ENCODE measurements around the gene YAF2. TPM values are rescaled to one million over a fixed set of nuclear protein-coding genes. Genes with fewer than 3 reads are reported as not detected.
"Not testable (repeated sequence)": the region's sequence is repeated elsewhere in the genome, so short reads cannot be mapped to it uniquely, and the experiment has no call there.

The YAF2 gene
- total RNA-seq, 1 donor from 2014 or later: 62.7 TPM

DNA sequence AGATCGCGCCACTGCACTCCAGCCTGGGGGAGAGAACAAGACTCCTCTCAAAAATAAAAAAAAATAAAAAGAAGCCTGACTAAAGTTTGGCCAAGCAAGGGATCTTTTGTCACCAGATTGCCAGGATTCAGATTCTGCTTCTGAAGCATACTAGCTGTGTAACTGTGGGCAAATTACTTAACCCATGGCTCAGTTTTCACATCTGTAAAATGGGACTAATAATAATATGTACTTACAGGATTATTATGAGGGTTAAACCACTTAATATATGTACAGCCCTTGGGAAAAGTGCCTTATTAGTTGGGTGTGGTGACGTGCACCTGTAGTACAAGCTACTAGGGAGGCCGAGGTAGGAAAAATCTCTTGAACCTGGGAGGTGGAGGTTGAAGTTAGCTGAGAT lies 21.7 kb upstream of the YAF2 start:
- DNase-seq (no peak), ATAC-seq (no peak)
- intact Hi-C loops (cut with micrococcal nuclease): no loop called here

DNA sequence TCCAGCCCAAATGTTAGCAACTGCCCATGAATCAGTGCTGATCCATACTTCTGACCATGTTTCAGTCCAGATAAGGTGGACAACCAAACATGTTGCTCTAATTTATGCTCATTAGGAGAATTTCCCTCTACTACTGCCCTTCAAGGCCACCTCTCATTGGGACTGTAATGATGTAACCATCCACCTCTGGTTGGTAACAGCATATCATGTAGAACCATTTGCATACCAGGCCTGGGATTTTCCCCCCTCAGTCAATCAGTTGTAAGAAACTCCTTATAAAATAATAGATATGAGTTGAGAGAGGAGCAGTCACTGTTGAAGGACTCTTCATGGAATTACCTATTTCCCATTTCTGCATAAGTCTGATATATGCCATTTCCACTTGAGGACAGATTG lies 17.8 kb upstream of the YAF2 start:
- ATAC-seq (no peak), DNase-seq (no peak)
- intact Hi-C loops (cut with micrococcal nuclease): no loop called here

- intact Hi-C loops (cut with micrococcal nuclease): no loop called here
- DNase-seq: no peak
- no peak for ATAC-seq
Measured at GRCh38 chr12:42255221-42255865, 17.3 kb upstream of the YAF2 start.

GRCh38 chr12:42252645-42253044 lies 14.6 kb upstream of the YAF2 start:
- ATAC-seq; intact Hi-C loops (cut with micrococcal nuclease): not testable (repeated sequence)

GRCh38 chr12:42249033-42249432 lies 11.0 kb upstream of the YAF2 start:
- DNase-seq; intact Hi-C loops (cut with micrococcal nuclease); ATAC-seq: not testable (repeated sequence)

More at GRCh38 chr12:42252645-42253044, 14.6 kb upstream of the YAF2 start:
- DNase-seq: not testable (repeated sequence)

DNA sequence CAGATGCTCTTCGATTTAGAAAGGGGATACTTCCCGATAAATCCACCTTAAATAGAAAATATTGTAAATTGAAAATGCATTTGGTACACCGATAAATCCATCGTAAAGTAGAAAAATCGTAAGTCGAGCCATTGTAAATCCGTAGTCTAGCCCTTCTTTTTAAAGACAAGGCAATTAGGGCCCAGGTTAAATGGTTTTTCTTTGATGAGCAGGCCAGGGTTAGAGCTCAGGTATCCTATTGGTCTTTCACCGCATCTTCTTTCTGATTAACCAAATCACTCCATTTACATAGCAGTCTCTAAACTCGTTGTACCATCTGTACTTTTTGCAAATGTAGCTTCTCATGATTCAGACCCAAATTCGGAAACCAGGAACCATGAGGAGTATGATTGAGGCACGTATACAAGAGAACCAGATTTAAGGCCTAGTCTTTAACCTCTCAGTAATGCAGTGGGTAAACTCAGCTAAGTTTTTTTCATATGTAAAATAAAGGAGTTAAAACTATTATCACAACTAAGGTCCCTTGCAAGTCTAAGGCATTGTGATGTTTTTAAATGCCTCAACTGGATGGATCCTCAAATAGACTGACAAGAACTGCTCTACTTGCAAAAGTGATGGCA lies 2.2 kb upstream of the YAF2 start:
- ATAC-seq (no peak), DNase-seq (no peak)
- intact Hi-C loops (cut with micrococcal nuclease): no loop called here

GRCh38 chr12:42237853-42238239 lies 202 bp downstream of the YAF2 start:
- ATAC-seq (no peak), DNase-seq (no peak)
- intact Hi-C loops (cut with micrococcal nuclease): loop anchor here (5.0 to 10.0 kb wide), 2 partner anchors 93 to 94 kb away; partner anchors contain the start of gene GXYLT1

- DNase-seq: peak; percentile 86
- peak; percentile 70 for ATAC-seq
- intact Hi-C loops (cut with micrococcal nuclease): loop anchor here (5.0 to 10.0 kb wide), 2 partner anchors 92 to 95 kb away; partner anchors contain the start of gene GXYLT1
Measured at GRCh38 chr12:42237052-42237852, 796 bp downstream of the YAF2 start.

- no peak for DNase-seq
- intact Hi-C loops (cut with micrococcal nuclease): loop anchor here (5.0 to 10.0 kb wide), 2 partner anchors 91 to 96 kb away; partner anchors contain the start of gene GXYLT1
- ATAC-seq: no peak
Measured at GRCh38 chr12:42236017-42236416, 2.0 kb downstream of the YAF2 start.

DNA sequence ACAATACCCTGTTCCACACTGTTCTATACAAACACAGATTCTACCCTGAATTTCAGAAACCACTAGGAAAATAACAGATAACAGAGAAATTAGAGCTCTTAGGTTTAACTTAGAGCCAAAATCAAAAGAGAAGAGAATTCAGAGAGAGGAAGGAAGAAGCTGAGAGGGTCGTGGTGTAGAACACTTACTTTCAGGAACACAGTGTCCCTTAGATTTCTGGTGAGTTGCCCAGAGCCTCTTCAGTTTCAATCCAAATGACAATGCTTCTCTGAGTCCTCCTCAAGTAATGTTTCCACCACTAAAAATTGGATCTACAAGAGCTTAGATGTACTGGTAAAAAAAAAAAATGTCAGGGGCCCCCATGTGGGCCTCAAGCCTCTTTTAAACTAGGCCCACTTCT lies 2.6 kb downstream of the YAF2 start:
- no peak for DNase-seq
- peak; percentile 70 for ATAC-seq

DNA sequence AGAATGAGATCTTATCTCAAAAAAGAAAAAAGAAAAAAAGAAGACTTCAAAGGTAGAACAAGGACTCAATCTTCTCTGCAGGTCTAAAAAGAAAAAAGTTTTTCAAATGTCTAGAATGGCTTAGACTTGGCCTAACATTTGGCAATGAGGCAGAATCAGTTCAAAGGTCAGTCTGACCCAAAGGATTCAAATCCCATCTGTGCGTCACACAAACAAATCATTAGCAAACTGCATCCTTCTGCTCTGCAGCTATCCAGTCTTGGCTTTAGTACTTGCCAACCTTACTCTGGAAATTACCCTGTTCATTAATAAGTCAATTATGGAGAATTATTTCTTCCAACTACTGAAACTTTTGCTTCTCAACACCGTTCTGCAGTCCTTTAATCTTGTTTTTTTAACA lies 3.1 kb downstream of the YAF2 start:
- intact Hi-C loops (cut with micrococcal nuclease): loop anchor here (5.0 to 10.0 kb wide), 2 partner anchors 90 to 97 kb away; partner anchors contain the start of gene GXYLT1
- ATAC-seq (peak; percentile 41), DNase-seq (no peak)

More for the DNA sequence above, 2.6 kb downstream of the YAF2 start:
- intact Hi-C loops (cut with micrococcal nuclease): loop anchor here (5.0 to 10.0 kb wide), 2 partner anchors 91 to 97 kb away; partner anchors contain the start of gene GXYLT1

- ATAC-seq; DNase-seq; intact Hi-C loops (cut with micrococcal nuclease): not testable (repeated sequence)
Measured at GRCh38 chr12:42227525-42227924, 10.5 kb downstream of the YAF2 start.

DNA sequence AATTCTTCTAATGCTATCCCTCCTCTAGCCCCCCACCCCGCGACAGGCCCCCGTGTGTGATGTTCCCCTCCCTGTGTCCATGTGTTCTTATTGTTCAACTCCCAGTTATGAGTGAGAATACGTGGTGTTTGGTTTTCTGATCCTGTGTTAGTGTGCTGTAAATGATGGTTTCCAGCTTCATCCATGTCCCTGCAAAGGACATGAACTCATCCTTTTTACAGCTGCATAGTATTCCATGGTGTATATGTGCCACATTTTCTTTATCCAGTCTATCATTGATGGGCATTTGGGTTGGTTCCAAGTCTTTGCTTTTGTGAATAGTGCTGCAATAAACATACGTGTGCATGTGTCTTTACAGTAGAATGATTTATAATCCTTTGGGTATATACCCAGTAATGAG lies 13.5 kb downstream of the YAF2 start:
- DNase-seq; ATAC-seq; intact Hi-C loops (cut with micrococcal nuclease): not testable (repeated sequence)

DNA sequence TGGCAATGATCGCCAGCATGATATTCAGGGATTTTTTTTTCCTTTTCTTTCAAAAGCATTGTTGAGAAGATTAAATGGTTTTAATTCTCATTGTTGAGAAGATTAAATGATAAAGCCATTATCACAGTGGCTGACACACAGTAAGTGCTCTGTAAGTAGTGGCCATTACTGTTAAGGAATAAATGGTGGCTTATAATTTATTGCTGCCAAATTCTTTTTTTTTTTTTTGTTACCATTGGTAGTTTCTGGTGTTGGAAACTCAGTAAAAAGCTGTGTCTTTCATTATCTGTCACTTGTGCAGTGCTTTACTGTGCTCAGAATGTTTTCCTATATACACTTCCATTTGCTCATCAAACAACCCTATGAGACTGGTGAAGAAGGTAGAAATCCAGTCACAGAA lies 15.3 kb downstream of the YAF2 start:
- intact Hi-C loops (cut with micrococcal nuclease): no loop called here
- DNase-seq: no peak
- ATAC-seq: no peak

DNA sequence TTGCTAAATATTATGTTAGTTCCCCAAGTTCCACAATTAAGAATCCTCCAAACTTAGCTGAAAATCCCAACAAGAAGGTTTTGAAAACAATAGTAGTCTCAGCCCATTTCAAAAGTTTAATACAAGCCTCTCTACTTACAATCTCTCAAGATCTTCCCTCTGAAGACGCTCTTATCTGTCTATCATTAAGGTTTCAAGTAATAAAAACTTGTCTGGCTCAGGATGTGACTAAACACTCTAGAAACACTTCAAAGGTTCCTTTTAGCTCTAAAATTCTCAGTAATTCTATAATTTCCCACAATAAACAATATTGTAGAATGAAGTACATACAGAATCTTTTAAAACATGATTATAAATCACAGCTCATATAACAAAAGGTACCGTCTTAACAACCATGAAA lies 16.3 kb downstream of the YAF2 start:
- no peak for DNase-seq
- ATAC-seq: no peak

DNA sequence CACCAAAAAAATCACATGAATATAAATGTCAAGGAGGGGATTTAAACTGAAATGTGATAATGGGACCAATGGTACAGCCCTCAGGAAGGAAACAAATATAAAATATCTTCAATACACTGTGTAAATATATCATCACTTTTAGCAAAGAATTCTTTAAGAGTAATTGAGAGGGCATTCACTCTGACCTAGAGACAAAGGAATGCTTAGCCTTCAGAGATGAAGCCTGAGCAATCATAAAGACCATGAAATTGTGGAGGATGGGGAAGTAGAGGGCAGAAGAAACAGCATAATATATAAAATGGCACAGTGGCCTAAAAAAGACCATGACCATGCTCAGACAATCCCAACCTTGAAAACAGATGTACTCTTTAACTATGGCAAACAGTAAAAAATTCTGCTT lies 20.4 kb downstream of the YAF2 start:
- ATAC-seq: no peak
- intact Hi-C loops (cut with micrococcal nuclease): no loop called here
- no peak for DNase-seq

More for the DNA sequence above, 16.3 kb downstream of the YAF2 start:
- intact Hi-C loops (cut with micrococcal nuclease): no loop called here

DNA sequence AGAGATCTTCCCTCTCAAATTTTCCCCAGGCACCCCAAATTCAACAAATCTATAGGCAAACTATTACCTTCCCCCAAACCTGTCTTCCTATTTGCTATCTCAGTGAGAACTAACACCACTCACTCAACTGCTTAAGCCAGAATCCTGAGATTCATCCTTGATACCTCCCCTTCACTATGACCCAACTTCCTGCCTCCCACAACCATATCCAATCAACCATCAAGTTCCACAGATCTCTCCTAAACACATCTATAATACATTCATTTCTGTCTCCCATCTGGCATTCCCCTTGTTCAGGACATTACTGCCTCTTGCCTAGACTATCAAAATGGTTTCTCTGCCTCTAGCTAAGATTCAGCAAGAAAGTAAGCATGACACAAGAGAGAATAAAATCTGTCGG lies 21.3 kb downstream of the YAF2 start:
- intact Hi-C loops (cut with micrococcal nuclease): no loop called here
- DNase-seq (no peak), ATAC-seq (no peak)

DNA sequence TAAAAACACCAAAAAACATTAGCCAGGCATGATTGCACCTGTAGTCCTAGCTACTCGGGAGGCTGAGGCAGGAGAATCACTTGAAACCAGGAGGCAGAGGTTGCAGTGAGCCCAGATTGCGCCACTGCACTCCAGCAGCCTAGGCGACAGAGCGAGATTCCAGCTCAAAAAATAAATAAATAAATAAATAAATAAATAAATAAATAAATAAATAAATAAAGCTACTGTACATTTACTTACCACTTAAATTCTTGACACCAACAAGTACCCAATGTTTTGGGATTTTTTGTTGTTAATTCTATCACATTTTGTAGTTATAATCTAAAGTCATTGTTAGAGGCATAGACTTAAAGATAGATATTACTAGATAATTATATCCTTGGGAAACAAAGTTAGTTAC lies 22.3 kb downstream of the YAF2 start:
- intact Hi-C loops (cut with micrococcal nuclease); DNase-seq: not testable (repeated sequence)

GRCh38 chr12:42213954-42214426 lies 24.1 kb downstream of the YAF2 start:
- intact Hi-C loops (cut with micrococcal nuclease): no loop called here
- ATAC-seq (peak; percentile 90), DNase-seq (peak; percentile 51)

More for the DNA sequence above, 22.3 kb downstream of the YAF2 start:
- ATAC-seq: not testable (repeated sequence)

All from left ventricle myocardium superior (tissue), 1 donor.